A673 (cell line): Measurements from ENCODE around the gene TWNK. TPM values are rescaled to one million over a fixed set of nuclear protein-coding genes. Genes with fewer than 3 reads are reported as not detected.

ENCODE experiments used
- BruUV-seq: library from RNA; stranded (reverse); fragments of 400-500 nt; replicated peaks from 2 replicates; lab custom pipeline; 2021; lab: Mats Ljungman, UMichigan
- CTCF ChIA-PET: fragments of 300-600 bp; sonication (Branson Sonifier 250); formaldehyde crosslinking; loops from one replicate; lab custom pipeline; 2022; ENCODE audit warnings: antibody characterized with exemption; lab: Charles Lee
- POLR2A ChIA-PET: fragments of 300-600 bp; sonication (Branson Sonifier 250); formaldehyde crosslinking; loops from one replicate; lab custom pipeline; 2022; ENCODE audit warnings: antibody characterized with exemption; ENCODE audit not compliant: low non-redundant PET; lab: Charles Lee
- DNase-seq: peaks from one replicate; pipeline ENCODE4 v3.0.0-alpha.2; 2015; ENCODE audit warnings: low spot score
- H3K27ac ChIP-seq: fragments of 200-600 bp; sonication (generic); 2 replicates; pipeline ENCODE4 v1.5.1; 2016; ENCODE audit warnings: mixed run types, low read depth, mild to moderate bottlenecking, mixed read lengths, antibody characterized with exemption, low read length; ENCODE audit not compliant: poor library complexity, severe bottlenecking
- H3K27me3 ChIP-seq: fragments of 200-600 bp; sonication (generic); replicated peaks from 2 replicates; pipeline ENCODE4 v1.6.1; 2017; ENCODE audit warnings: mixed run types, low read depth, mild to moderate bottlenecking, mixed read lengths, antibody characterized with exemption, low read length; ENCODE audit not compliant: insufficient read depth, poor library complexity
- H3K36me3 ChIP-seq: fragments of 200-600 bp; sonication (generic); 2 replicates; pipeline ENCODE4 v1.6.1; 2016; ENCODE audit warnings: mixed run types, mild to moderate bottlenecking, mixed read lengths, antibody characterized with exemption, low read length; ENCODE audit not compliant: insufficient read depth, poor library complexity, severe bottlenecking
- H3K4me1 ChIP-seq: fragments of 200-600 bp; sonication (generic); 2 replicates; pipeline ENCODE4 v1.6.1; 2017; ENCODE audit warnings: mixed run types, mild to moderate bottlenecking, mixed read lengths, antibody characterized with exemption, low read length; ENCODE audit not compliant: insufficient read depth, poor library complexity, severe bottlenecking
- H3K4me3 ChIP-seq: fragments of 200-600 bp; sonication (generic); 2 replicates; pipeline ENCODE4 v1.5.1; 2016; ENCODE audit warnings: low read depth, mixed run types, mild to moderate bottlenecking, mixed read lengths, low read length; ENCODE audit not compliant: poor library complexity, severe bottlenecking
- H3K9me3 ChIP-seq: fragments of 200-600 bp; sonication (generic); 2 replicates; pipeline ENCODE4 v1.6.1; 2016; ENCODE audit warnings: mixed run types, low read depth, mild to moderate bottlenecking, mixed read lengths, antibody characterized with exemption, low read length; ENCODE audit not compliant: poor library complexity, severe bottlenecking
- CTCF ChIP-seq: fragments of 300-800, 200-600 bp; sonication (generic); conservative IDR thresholded peaks from 2 replicates; pipeline ENCODE4 v1.5.1; 2017; ENCODE audit warnings: low read depth, mild to moderate bottlenecking, antibody characterized with exemption, low read length, moderate library complexity, mixed read lengths
- EZH2 ChIP-seq: fragments of 200-600 bp; sonication (generic); IDR thresholded peaks from 2 replicates; pipeline ENCODE4 v1.6.1; 2017; ENCODE audit warnings: borderline replicate concordance, low read depth, mild to moderate bottlenecking, mixed read lengths, antibody characterized with exemption, low read length; ENCODE audit not compliant: poor library complexity, severe bottlenecking
- intact Hi-C: fragments of 100-400 bp; cut with micrococcal nuclease; formaldehyde crosslinking; loops from one replicate; pipeline ENCODE4 v1.10.0; 2022; ENCODE audit not compliant: unreplicated experiment
- total RNA-seq: library from RNA; stranded (reverse); gene quantifications from 2 replicates; pipeline ENCODE4 v1.2.3, GENCODE V29; 2021

The TWNK gene
- total RNA-seq, 1 experiment from 2014 or later = 29.5 TPM

DNA sequence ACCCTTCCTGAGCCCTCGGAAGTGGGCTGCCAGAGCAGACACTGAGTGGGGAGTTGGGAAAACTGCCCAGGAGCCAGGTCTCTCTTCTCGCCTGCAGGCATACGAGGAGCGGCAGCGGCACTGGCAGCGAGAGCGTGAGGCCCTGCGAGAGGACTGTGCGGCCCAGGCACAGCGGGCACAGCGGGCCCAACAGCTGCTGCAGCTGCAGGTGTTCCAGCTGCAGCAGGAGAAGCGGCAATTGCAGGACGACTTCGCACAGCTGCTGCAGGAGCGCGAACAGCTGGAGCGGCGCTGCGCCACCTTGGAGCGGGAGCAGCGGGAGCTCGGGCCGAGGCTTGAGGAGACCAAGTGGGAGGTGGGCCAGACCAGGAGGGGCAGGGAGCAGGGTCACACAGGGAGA, 18.0 kb downstream of the TWNK start:
- no peak for DNase-seq
- Histone ChIP-seq H3K4me1 (peaks cover 19% of the 10 kb centered on the region), H3K36me3 (peaks cover 39% of the 10 kb centered on the region), H3K27ac (no peak overlapping the region), H3K4me3 (no peak overlapping the region), H3K27me3 (no peaks in the 10 kb centered on the region), H3K9me3 (no peaks in the 10 kb centered on the region)
- ChIA-PET CTCF (no interaction called here), POLR2A (no interaction called here)
- BruUV-seq = no TSS peak
- intact Hi-C loops = no loop called here
- TF ChIP-seq CTCF = no peak

- Histone ChIP-seq H3K4me3 (no peak overlapping the region), H3K27me3 (no peaks in the 10 kb centered on the region), H3K4me1 (peaks cover 16% of the 10 kb centered on the region), H3K36me3 (peaks cover 39% of the 10 kb centered on the region), H3K9me3 (no peaks in the 10 kb centered on the region), H3K27ac (no peak overlapping the region)
- DNase-seq = no peak
- CTCF ChIA-PET = interaction anchor here (0.6 kb wide), 1 partner anchor 8 kb away, joined by 3 read pairs; no protein-coding TSS in a partner anchor
- intact Hi-C loops = no loop called here
- POLR2A ChIA-PET = no interaction called here
- no TSS peak for BruUV-seq
- TF ChIP-seq EZH2 (no peak), CTCF (no peak)
Measured at GRCh38 chr10:101005869-101006567, 18.7 kb downstream of the TWNK start.

- H3K27me3 ChIP-seq = no peaks in the 10 kb centered on the region
- BruUV-seq = no TSS peak
- ChIA-PET CTCF (interaction anchor here (0.7 kb wide), 1 partner anchor 12 kb away, joined by 4 read pairs; no protein-coding TSS in a partner anchor), POLR2A (no interaction called here)
- H3K27ac ChIP-seq = peak overlapping the region; percentile 72
- peaks cover 11% of the 10 kb centered on the region for H3K4me1 ChIP-seq
- H3K4me3 ChIP-seq = no peak overlapping the region
- DNase-seq = no peak
- TF ChIP-seq EZH2 = no peak
- no peak for TF ChIP-seq CTCF
- intact Hi-C loops = no loop called here
- peaks cover 39% of the 10 kb centered on the region for H3K36me3 ChIP-seq
- H3K9me3 ChIP-seq = no peaks in the 10 kb centered on the region
Measured at GRCh38 chr10:101006593-101007098, 19.3 kb downstream of the TWNK start.
